GM08714 (cell line): Measurements from ENCODE around the gene PDE4D.
"Not testable (repeated sequence)": the region's sequence is repeated elsewhere in the genome, so short reads cannot be mapped to it uniquely, and the experiment has no call there.

Source experiments
- H3K4me3 ChIP-seq: fragments of 200-500 bp; sonication (Bioruptor generic); 2 replicates; pipeline ENCODE4 v1.5.1; 2014; ENCODE audit warnings: mild to moderate bottlenecking, low read length, inconsistent platforms
- ZNF274 ChIP-seq: IDR thresholded peaks from 2 replicates; pipeline ENCODE4 v1.6.1; 2012; ENCODE audit warnings: mild to moderate bottlenecking, low read depth, low read length

The PDE4D gene

DNA sequence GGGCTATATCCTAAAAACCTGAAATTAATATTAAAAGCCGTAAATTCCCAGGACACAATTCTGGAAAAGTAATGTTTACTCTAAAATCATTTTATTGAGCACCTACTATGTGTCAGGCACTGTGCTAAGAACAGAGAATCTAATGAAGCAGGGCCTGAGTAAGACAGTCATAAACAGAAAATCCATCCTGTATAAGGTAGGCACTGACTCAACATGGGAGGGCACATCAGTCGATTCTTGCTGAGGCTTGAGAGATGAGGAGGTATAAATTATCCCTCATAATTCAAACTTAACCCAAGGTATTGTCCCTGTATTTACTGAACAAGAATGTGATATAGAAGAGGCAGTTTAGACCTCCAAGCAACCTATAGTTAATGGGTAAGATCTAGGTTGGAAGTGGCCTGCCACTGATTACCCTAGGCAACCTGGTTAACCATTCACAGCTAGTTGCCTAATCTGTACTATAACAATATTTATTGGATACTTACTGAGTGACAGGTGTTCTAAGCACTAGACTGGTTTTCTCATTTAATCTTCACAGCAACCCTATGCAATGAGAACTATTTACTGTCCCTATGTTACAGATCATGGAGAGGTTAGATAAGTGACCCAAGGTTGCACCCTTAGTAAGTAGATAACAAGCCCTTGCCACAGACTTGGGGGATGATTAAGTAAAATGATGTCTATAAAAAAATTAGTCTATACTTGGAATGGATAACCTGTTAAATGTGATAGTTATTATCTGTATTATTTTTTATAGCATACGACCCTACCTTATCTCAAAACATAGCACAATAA is 317.7 kb downstream of the PDE4D start:
- TF ChIP-seq ZNF274 = no peak
- no peak overlapping the region for H3K4me3 ChIP-seq

GRCh38 chr5:59573509-59573908 is 320.0 kb downstream of the PDE4D start:
- not testable (repeated sequence) for H3K4me3 ChIP-seq

DNA sequence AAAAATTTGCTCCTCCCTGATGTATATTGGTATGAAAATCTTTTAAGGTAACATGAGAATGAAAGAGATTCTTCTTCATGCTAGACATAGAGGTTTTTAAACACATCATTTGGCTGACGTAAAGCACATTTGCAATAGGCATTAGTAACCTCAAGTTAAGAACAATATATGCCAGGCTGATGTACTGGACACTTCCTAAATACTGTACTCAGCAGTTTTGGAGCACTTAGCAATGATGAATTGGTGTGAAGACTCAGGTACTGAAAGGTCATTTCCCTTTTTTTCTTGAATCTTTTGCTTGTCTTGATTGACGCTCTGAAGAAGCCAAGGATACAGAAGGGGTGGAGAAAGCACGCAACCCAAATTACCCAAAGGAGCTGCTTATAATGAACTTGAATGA is 322.5 kb downstream of the PDE4D start:
- no peak overlapping the region for H3K4me3 ChIP-seq
- TF ChIP-seq ZNF274 = no peak

GRCh38 chr5:59569608-59570334 is 323.8 kb downstream of the PDE4D start:
- no peak for TF ChIP-seq ZNF274
- H3K4me3 ChIP-seq = no peak overlapping the region

GRCh38 chr5:59569158-59569557 is 324.4 kb downstream of the PDE4D start:
- H3K4me3 ChIP-seq = no peak overlapping the region
- TF ChIP-seq ZNF274 = no peak

- TF ChIP-seq ZNF274 = no peak
- no peak overlapping the region for H3K4me3 ChIP-seq
These were observed 325.4 kb downstream of the PDE4D start for GRCh38 chr5:59568161-59568560.

GRCh38 chr5:59565551-59565950 is 328.0 kb downstream of the PDE4D start:
- no peak for TF ChIP-seq ZNF274
- no peak overlapping the region for H3K4me3 ChIP-seq

- no peak for TF ChIP-seq ZNF274
These were observed 328.6 kb downstream of the PDE4D start for GRCh38 chr5:59564895-59565294.

DNA sequence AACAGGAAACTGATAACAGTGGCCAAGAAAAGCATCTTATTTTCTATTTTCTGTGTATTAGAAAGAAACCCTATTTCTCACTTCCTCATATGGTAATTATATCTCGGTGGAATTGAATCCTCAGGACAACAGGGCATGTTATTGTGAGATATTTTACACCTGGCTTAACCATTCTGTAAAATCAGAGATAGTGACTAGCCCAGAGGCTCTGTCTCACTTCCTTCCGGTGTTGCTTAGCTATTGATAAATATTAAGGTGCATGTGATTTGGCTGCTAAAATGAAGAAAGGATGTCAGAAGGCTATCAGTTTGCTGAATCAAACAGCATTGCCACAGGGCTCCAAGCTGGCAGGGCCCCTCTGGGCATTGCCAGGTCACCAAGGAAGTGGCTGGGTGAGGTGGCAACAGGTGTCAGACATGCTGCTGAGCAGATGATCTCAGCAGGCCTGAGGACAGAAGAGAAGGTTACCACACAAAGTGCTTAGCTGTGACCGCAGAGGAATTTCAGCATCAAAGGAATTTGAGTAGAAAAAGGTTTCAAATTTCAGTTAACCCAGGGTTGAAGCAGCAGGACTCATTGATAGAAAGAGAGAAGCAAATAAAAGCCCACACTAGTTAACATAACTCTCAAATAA is 330.7 kb downstream of the PDE4D start:
- no peak overlapping the region; the same call in 1 of the 2 replicates for H3K4me3 ChIP-seq
- TF ChIP-seq ZNF274 = no peak

More at GRCh38 chr5:59564895-59565294, 328.6 kb downstream of the PDE4D start:
- H3K4me3 ChIP-seq = no peak overlapping the region

DNA sequence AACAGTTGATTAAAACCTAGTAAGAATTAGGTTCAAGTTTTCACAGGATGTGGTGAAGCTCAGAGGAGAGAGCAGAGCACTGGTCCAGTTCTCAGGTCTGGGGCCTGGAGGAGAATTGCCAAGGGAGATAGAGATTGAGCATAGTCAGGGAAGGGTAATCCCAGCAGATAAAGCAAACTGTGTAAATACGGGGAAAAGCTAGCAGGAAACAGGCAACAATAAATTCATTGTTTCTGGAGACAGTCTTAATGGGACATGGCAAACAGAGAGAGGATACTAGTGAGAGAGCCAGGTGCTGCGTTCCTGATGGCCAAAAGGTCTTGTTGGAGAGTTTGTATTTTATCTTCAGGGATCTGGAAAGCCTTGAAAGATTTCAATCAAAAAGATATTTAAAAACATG is 333.0 kb downstream of the PDE4D start:
- TF ChIP-seq ZNF274 = no peak
- H3K4me3 ChIP-seq = no peak overlapping the region

DNA sequence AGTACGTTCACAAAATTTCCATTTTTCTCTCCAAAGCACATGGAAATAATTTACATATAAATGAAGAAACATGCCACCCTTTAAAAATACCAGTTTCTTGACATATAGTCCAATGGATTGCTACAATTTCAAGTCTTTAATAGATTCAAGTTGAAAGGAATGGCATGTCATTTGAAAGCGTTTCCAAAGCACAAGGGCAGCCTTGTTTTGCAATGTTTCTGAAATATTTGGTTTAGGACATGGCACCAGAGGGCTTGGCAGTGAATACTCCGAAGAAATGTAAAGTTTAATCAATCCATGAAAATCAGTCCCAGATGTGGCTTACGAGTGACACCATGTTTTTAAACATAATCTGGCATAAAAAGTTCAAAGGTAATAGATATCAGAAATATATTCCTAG is 333.7 kb downstream of the PDE4D start:
- no peak overlapping the region for H3K4me3 ChIP-seq
- no peak for TF ChIP-seq ZNF274

- no peak for TF ChIP-seq ZNF274
- no peak overlapping the region for H3K4me3 ChIP-seq
These were observed 334.2 kb downstream of the PDE4D start for GRCh38 chr5:59559323-59559722.

- H3K4me3 ChIP-seq = no peak overlapping the region
- no peak for TF ChIP-seq ZNF274
These were observed 335.0 kb downstream of the PDE4D start for GRCh38 chr5:59558501-59558900.

DNA sequence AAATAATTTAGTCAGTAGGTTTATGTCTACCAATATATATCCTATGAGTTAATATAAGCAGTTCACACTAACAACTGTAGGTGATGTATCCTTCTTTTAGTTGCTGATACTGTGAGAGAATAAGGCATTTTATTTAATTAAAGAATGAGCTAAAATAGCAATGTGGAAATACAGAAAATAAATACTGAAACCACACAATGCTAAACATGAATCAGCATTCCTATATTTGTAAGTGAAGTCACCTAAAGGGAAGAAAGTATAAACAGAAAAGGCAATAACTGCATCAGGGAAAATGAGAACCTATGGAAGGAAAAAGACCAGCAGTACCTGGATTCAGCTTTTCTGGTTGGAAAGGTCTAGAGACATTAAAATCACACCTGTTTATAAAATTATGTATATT is 336.0 kb downstream of the PDE4D start:
- H3K4me3 ChIP-seq = no peak overlapping the region
- TF ChIP-seq ZNF274 = no peak

GRCh38 chr5:59555596-59555995 is 337.9 kb downstream of the PDE4D start:
- TF ChIP-seq ZNF274 = no peak
- H3K4me3 ChIP-seq = no peak overlapping the region

DNA sequence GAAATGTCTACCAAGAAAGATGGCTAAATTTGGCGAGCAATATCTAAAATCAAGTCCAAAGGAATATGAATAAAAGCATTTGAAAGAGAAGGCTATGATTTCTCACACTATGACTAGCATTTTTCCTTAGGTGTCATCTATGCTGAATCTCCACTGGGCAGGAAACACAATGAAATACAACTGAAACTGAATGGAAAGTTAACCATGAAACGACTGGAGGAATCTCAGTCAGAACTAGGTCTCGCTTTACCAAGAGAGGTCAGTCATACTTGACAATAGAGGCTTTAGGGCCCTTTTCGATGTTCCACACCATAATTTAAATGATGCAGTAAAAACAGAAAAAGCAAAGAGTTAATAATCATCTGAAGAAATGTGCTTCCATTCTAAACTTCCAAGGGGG is 339.0 kb downstream of the PDE4D start:
- H3K4me3 ChIP-seq = no peak overlapping the region
- TF ChIP-seq ZNF274 = no peak
